Nephron progenitor cell (in vitro differentiated cells): ENCODE measurements around the gene TEAD3.

ENCODE experiments used
- DNase-seq: peaks from one replicate; pipeline ENCODE4 v3.0.0; 2021
- H3K27ac Mint-ChIP-seq: 2 replicates; pipeline ENCODE4 v1.8.0; 2021; ENCODE audit warnings: mild to moderate bottlenecking, moderate library complexity, mixed read lengths
- H3K27me3 Mint-ChIP-seq: 2 replicates; pipeline ENCODE4 v1.8.0; 2021; ENCODE audit warnings: mild to moderate bottlenecking, low read depth, mixed read lengths; ENCODE audit not compliant: poor library complexity
- H3K36me3 Mint-ChIP-seq: 2 replicates; pipeline ENCODE4 v1.8.0; 2021; ENCODE audit warnings: low read depth, mixed read lengths
- H3K4me1 Mint-ChIP-seq: 2 replicates; pipeline ENCODE4 v1.8.0; 2021; ENCODE audit warnings: mixed read lengths
- H3K4me3 Mint-ChIP-seq: 2 replicates; pipeline ENCODE4 v1.8.0; 2021; ENCODE audit warnings: mild to moderate bottlenecking, moderate library complexity, mixed read lengths
- H3K9me3 Mint-ChIP-seq: 2 replicates; pipeline ENCODE4 v1.8.0; 2021; ENCODE audit warnings: mild to moderate bottlenecking, moderate library complexity, mixed read lengths
- CTCF ChIP-seq: fragments of 200-600 bp; sonication (generic); IDR thresholded peaks from 2 replicates; pipeline ENCODE4 v1.5.0; 2021; ENCODE audit warnings: antibody characterized with exemption

TEAD3 gene

GRCh38 chr6:35468181-35468979 lies 28.5 kb downstream of the TEAD3 start, which contains the start of gene RPL10A:
RPL10A (plus strand) TSS chr6:35468401; CDS start chr6:35468435, 34 bp downstream.
- H3K36me3 Mint-ChIP-seq = peaks cover 68% of the 10 kb centered on the region
- TF ChIP-seq CTCF = peak; percentile 91

GRCh38 chr6:35465646-35466045 lies 31.2 kb downstream of the TEAD3 start:
- no peak for DNase-seq
- H3K4me3 Mint-ChIP-seq = no peak overlapping the region
- peaks cover 8% of the 10 kb centered on the region for H3K27me3 Mint-ChIP-seq
- no peak for TF ChIP-seq CTCF
- peaks cover 70% of the 10 kb centered on the region for H3K36me3 Mint-ChIP-seq
- H3K9me3 Mint-ChIP-seq = no peaks in the 10 kb centered on the region
- no peak overlapping the region for H3K27ac Mint-ChIP-seq
- peaks cover 26% of the 10 kb centered on the region for H3K4me1 Mint-ChIP-seq

More at GRCh38 chr6:35468181-35468979, 28.5 kb downstream of the TEAD3 start, which contains the start of gene RPL10A:
- peak; percentile 93 for DNase-seq
- H3K9me3 Mint-ChIP-seq = no peaks in the 10 kb centered on the region
- H3K4me3 Mint-ChIP-seq = peak within 1 kb of the TSS; percentile 95
- H3K27ac Mint-ChIP-seq = peak within 1 kb of the TSS; percentile 100
- peaks cover 11% of the 10 kb centered on the region for H3K27me3 Mint-ChIP-seq
- H3K4me1 Mint-ChIP-seq = peaks cover 42% of the 10 kb centered on the region

DNA sequence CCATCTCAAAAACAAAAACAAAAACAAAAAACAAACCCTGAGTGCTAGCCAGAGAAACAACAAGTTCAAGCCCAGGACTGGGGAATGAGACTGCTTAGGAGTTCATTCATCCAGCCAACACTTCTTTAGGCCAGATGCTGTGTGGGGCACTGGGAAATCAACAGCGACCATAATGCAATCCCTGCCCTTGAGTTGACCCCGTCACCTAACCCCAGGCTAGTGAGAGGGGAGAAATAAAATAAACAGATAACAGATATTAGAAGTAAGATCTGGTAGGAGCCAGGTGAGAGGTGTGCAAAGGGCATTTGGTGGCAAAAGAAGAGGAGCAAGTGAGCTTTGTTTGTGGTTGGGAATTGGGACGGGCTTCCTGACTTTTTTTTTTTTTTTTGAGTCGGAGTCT lies 33.6 kb downstream of the TEAD3 start:
- TF ChIP-seq CTCF = no peak
- Mint-ChIP-seq H3K4me1 (peaks cover 10% of the 10 kb centered on the region), H3K4me3 (no peak overlapping the region), H3K36me3 (peaks cover 71% of the 10 kb centered on the region), H3K27ac (peak overlapping the region; percentile 50), H3K27me3 (peaks cover 11% of the 10 kb centered on the region), H3K9me3 (no peaks in the 10 kb centered on the region)
- no peak for DNase-seq

DNA sequence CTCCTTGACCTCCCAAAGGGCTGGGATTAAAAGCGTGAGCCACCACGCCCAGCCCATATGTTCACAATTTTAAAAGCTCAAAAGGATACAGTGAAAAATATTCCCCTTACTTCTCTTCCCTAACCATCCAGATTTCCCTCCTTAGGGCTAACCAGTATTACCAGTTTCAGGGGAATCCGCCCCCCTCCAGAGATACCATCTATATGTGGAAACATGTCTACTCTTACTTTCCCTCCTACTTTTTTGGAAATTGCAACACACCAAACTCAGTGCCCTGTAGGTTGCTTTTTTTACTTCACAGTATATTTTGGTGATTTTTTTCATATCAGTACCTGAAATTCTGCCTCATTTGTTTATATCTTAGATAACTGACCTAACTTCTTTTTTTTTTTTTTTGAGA lies 35.6 kb downstream of the TEAD3 start:
- no peaks in the 10 kb centered on the region for H3K9me3 Mint-ChIP-seq
- H3K4me1 Mint-ChIP-seq = peaks cover 10% of the 10 kb centered on the region
- H3K27ac Mint-ChIP-seq = peak overlapping the region; percentile 18
- no peak overlapping the region for H3K4me3 Mint-ChIP-seq
- peaks cover 71% of the 10 kb centered on the region for H3K36me3 Mint-ChIP-seq
- DNase-seq = no peak
- no peak for TF ChIP-seq CTCF
- H3K27me3 Mint-ChIP-seq = peaks cover 3% of the 10 kb centered on the region

DNA sequence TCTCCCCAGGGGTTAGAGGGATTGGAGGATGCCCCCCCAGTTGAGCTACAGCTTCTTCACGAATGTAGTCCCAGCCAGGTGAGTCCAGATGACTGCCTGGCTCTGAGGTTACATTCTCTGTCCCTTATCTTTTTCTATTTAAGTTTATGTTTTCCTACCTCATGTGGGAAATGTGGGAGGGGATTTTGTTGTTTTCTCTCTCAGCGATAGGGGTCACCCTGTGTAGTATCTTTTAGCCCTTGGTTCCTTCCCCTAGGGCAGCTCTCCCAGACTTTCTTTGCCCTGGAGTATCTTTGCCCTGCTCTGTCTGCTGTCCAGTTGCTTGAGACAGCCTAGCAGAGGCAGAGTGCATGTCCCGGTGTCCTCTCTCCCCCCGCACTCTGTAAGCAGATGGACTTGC lies 39.0 kb downstream of the TEAD3 start:
- H3K4me3 Mint-ChIP-seq = no peak overlapping the region
- H3K27me3 Mint-ChIP-seq = peaks cover 3% of the 10 kb centered on the region
- peaks cover 33% of the 10 kb centered on the region for H3K4me1 Mint-ChIP-seq
- TF ChIP-seq CTCF = no peak
- no peaks in the 10 kb centered on the region for H3K9me3 Mint-ChIP-seq
- peak overlapping the region; percentile 18 for H3K27ac Mint-ChIP-seq
- DNase-seq = no peak
- peaks cover 55% of the 10 kb centered on the region for H3K36me3 Mint-ChIP-seq
